Measurements from ENCODE around the gene CTNNBIP1. TPM values are rescaled to one million over a fixed set of nuclear protein-coding genes. Genes with fewer than 3 reads are reported as not detected.

The CTNNBIP1 gene
- total RNA-seq, 4 donors from 2014 or later, result 58.0 to 99.3 (median 75.2) TPM

GRCh38 chr1:9910423-9911178 is 532 bp upstream of the CTNNBIP1 start:
- peak; percentile 100 for DNase-seq
- 0 to 1% methylated on average over 21 to 34 of the region's 45 CpGs for WGBS, 2 donors
- Histone ChIP-seq H3K36me3 (no peaks in the 10 kb centered on the region), H3K9me3 (no peaks in the 10 kb centered on the region), H3K27ac (peak overlapping the region; percentile 89 to 97 (median 91)), H3K27me3 (no peaks in the 10 kb centered on the region), H3K4me3 (replicated peaks in 1 of 3) (peak overlapping the region; percentile 41 to 50 (median 48)), H3K4me1 (peaks cover 17 to 21% of the 10 kb centered on the region in 2 donors)
- TF ChIP-seq, protein P1, sequence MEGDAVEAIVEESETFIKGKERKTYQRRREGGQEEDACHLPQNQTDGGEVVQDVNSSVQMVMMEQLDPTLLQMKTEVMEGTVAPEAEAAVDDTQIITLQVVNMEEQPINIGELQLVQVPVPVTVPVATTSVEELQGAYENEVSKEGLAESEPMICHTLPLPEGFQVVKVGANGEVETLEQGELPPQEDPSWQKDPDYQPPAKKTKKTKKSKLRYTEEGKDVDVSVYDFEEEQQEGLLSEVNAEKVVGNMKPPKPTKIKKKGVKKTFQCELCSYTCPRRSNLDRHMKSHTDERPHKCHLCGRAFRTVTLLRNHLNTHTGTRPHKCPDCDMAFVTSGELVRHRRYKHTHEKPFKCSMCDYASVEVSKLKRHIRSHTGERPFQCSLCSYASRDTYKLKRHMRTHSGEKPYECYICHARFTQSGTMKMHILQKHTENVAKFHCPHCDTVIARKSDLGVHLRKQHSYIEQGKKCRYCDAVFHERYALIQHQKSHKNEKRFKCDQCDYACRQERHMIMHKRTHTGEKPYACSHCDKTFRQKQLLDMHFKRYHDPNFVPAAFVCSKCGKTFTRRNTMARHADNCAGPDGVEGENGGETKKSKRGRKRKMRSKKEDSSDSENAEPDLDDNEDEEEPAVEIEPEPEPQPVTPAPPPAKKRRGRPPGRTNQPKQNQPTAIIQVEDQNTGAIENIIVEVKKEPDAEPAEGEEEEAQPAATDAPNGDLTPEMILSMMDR (IDR thresholded peaks at IDR 0.05), result no peak
- peak; percentile 78 to 89 for TF ChIP-seq POLR2A (IDR thresholded peaks at IDR 0.05)
- intact Hi-C loops (cut with DNase I), result no loop called here

- Histone ChIP-seq H3K27me3 (no peaks in the 10 kb centered on the region), H3K27ac (peak overlapping the region; percentile 44 to 70 (median 47)), H3K9me3 (no peaks in the 10 kb centered on the region), H3K4me3 (replicated peaks in 1 of 3) (peak overlapping the region; percentile 74 to 83 (median 78)), H3K4me1 (peaks cover 17 to 21% of the 10 kb centered on the region in 2 donors), H3K36me3 (no peaks in the 10 kb centered on the region)
- peak; percentile 43 to 47 for DNase-seq
- intact Hi-C loops (cut with DNase I), result no loop called here
- no peak for TF ChIP-seq POLR2A (IDR thresholded peaks at IDR 0.05)
- TF ChIP-seq, protein P1 (IDR thresholded peaks at IDR 0.05), result no peak
- WGBS, 2 donors, result 2 to 4% methylated on average over 23 to 27 of the region's 47 CpGs
Observed at GRCh38 chr1:9909234-9910046, 629 bp downstream of the CTNNBIP1 start.

GRCh38 chr1:9908871-9909233 is 1.2 kb downstream of the CTNNBIP1 start:
- DNase-seq, result no peak
- Histone ChIP-seq H3K36me3 (no peaks in the 10 kb centered on the region), H3K27ac (peak overlapping the region in 2 of 3 donors; percentile 10 to 70), H3K27me3 (no peaks in the 10 kb centered on the region), H3K4me3 (replicated peaks in 1 of 3) (peak overlapping the region in 2 of 3 donors; percentile 74 to 78), H3K4me1 (peaks cover 17 to 21% of the 10 kb centered on the region in 2 donors), H3K9me3 (no peaks in the 10 kb centered on the region)
- intact Hi-C loops (cut with DNase I), result no loop called here
- TF ChIP-seq POLR2A (IDR thresholded peaks at IDR 0.05), result no peak
- TF ChIP-seq, protein P1 (IDR thresholded peaks at IDR 0.05), result no peak
- 86 to 87% methylated on average over 4 of the region's 4 CpGs for WGBS, 2 donors

GRCh38 chr1:9907441-9907840 is 2.6 kb downstream of the CTNNBIP1 start:
- TF ChIP-seq, protein P1 (IDR thresholded peaks at IDR 0.05), result no peak
- TF ChIP-seq POLR2A (IDR thresholded peaks at IDR 0.05), result no peak
- no peaks in the 10 kb centered on the region for H3K27me3 ChIP-seq
- no peak overlapping the region for H3K4me3 ChIP-seq (replicated peaks in 1 of 3)
- peaks cover 20 to 31% of the 10 kb centered on the region in 2 donors for H3K4me1 ChIP-seq
- 73 to 83% methylated on average over 5 of the region's 5 CpGs for WGBS, 2 donors
- H3K36me3 ChIP-seq, result no peaks in the 10 kb centered on the region
- no peak for DNase-seq
- no peak overlapping the region for H3K27ac ChIP-seq
- H3K9me3 ChIP-seq, result no peaks in the 10 kb centered on the region
- intact Hi-C loops (cut with DNase I), result no loop called here
